C4-2B (cell line): ENCODE data around the gene ZNF18.

Experiments
- CTCF ChIP-seq: fragments of 450-650 bp; conservative IDR thresholded peaks from 2 replicates; pipeline ENCODE4 v1.5.1; 2017; ENCODE audit warnings: mild to moderate bottlenecking
- ZFX ChIP-seq: fragments of 450-650 bp; IDR thresholded peaks from 2 replicates; pipeline ENCODE4 v1.6.1; 2017

DNA sequence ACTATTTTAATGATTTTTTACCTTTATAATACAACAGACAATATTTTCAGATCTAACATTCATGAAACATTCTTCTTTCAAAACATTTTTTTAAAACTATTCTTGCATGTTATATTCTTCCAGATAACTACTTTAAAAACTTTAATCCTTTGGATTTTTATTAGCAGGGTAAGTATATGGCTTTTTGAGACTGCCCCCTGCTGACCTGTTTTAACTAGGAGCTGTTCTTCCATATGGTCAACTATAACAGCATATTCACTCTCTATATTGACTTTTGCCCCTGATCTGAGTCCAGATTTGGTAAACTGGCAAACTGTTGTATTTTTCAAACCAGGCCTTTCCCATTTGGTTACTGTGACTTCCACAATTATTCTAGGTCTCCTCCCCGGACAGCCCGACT lies 16.5 kb downstream of the ZNF18 start:
- TF ChIP-seq CTCF = peak; percentile 59
- TF ChIP-seq ZFX = no peak
